Neuronal stem cell (in vitro differentiated cells): Measurements from ENCODE around the gene MCC.

Experiments
- DNase-seq: peaks from one replicate; pipeline ENCODE4 v3.0.0-alpha.2; 2013; ENCODE audit warnings: low spot score
- H2AFZ ChIP-seq: one replicate; pipeline ENCODE4 v1.6.1; 2013; ENCODE audit warnings: mild to moderate bottlenecking, low read length, inconsistent platforms
- H2AK5ac ChIP-seq: 2 replicates; pipeline ENCODE4 v1.6.1; 2013; ENCODE audit warnings: low read depth, mild to moderate bottlenecking, inconsistent platforms, low read length, moderate library complexity, mixed read lengths
- H2BK120ac ChIP-seq: 2 replicates; pipeline ENCODE4 v1.6.1; 2013; ENCODE audit warnings: low read depth, mild to moderate bottlenecking, inconsistent platforms, low read length, moderate library complexity, mixed read lengths
- H2BK12ac ChIP-seq: one replicate; pipeline ENCODE4 v1.6.1; 2013; ENCODE audit warnings: low read length, inconsistent platforms
- H2BK15ac ChIP-seq: 2 replicates; pipeline ENCODE4 v1.6.1; 2013; ENCODE audit warnings: mild to moderate bottlenecking, low read length, inconsistent platforms, mixed read lengths
- H2BK5ac ChIP-seq: one replicate; pipeline ENCODE4 v1.6.1; 2013; ENCODE audit warnings: inconsistent platforms, mild to moderate bottlenecking, low read length, moderate library complexity
- H3K14ac ChIP-seq: one replicate; pipeline ENCODE4 v1.6.1; 2013; ENCODE audit warnings: low read length, inconsistent platforms
- H3K18ac ChIP-seq: 2 replicates; pipeline ENCODE4 v1.6.1; 2013; ENCODE audit warnings: low read length, inconsistent platforms
- H3K23ac ChIP-seq: 2 replicates; pipeline ENCODE4 v1.6.1; 2013; ENCODE audit warnings: low read depth, mild to moderate bottlenecking, mixed read lengths, low read length, inconsistent platforms; ENCODE audit not compliant: poor library complexity
- H3K27ac ChIP-seq: replicated peaks from 3 replicates; pipeline ENCODE4 v1.5.1; 2013; ENCODE audit warnings: low read length, inconsistent platforms
- H3K27me3 ChIP-seq, 3 experiments: 2 replicates each; pipeline ENCODE4 v1.6.1; 2013; ENCODE audit warnings: low read length in 3 of 3, mild to moderate bottlenecking in 2 of 3, inconsistent platforms in 1 of 3, low read depth in 1 of 3, mixed read lengths in 1 of 3, moderate library complexity in 1 of 3; ENCODE audit not compliant: control insufficient read depth in 3 of 3, insufficient read depth in 3 of 3
- H3K36me3 ChIP-seq, 2 donors: replicated peaks in 1 of 2; 2 replicates each; pipeline ENCODE4 v1.6.1; 2013; ENCODE audit warnings: low read length in 2 of 2; ENCODE audit not compliant: control insufficient read depth in 2 of 2, insufficient read depth in 2 of 2
- H3K4ac ChIP-seq: 2 replicates; pipeline ENCODE4 v1.6.1; 2013; ENCODE audit warnings: inconsistent platforms, mild to moderate bottlenecking, low read length, moderate library complexity
- H3K4me1 ChIP-seq, 2 donors: 1 replicate in 1 of 2; 2 replicates in 1 of 2; pipeline ENCODE4 v1.6.1; 2013; ENCODE audit warnings: low read length in 2 of 2, low read depth in 1 of 2; ENCODE audit not compliant: control insufficient read depth in 2 of 2, insufficient read depth in 1 of 2
- H3K4me2 ChIP-seq: one replicate; pipeline ENCODE4 v1.6.1; 2013; ENCODE audit warnings: mild to moderate bottlenecking, low read length, inconsistent platforms; ENCODE audit not compliant: insufficient read depth, poor library complexity, severe bottlenecking
- H3K4me3 ChIP-seq, 2 donors: 2 replicates each; pipeline ENCODE4 v1.5.1; 2013; ENCODE audit warnings: low read length in 2 of 2, mild to moderate bottlenecking in 2 of 2, inconsistent platforms in 1 of 2, moderate library complexity in 1 of 2
- H3K79me1 ChIP-seq: one replicate; pipeline ENCODE4 v1.6.1; 2013; ENCODE audit warnings: low read depth, mild to moderate bottlenecking, inconsistent platforms, low read length, moderate library complexity
- H3K9ac ChIP-seq: one replicate; pipeline ENCODE4 v1.6.1; 2013; ENCODE audit warnings: mild to moderate bottlenecking, low read depth, low read length, inconsistent platforms; ENCODE audit not compliant: poor library complexity
- H3K9me3 ChIP-seq, 2 donors: replicated peaks in 1 of 2; 2 replicates each; pipeline versions ENCODE3 to v1.6.1; 2013; ENCODE audit warnings: low read length in 2 of 2, mild to moderate bottlenecking in 2 of 2, inconsistent platforms in 1 of 2, low read depth in 1 of 2, mixed read lengths in 1 of 2, moderate library complexity in 1 of 2; ENCODE audit not compliant: control insufficient read depth in 2 of 2, insufficient read depth in 1 of 2
- H4K8ac ChIP-seq: one replicate; pipeline ENCODE4 v1.6.1; 2013; ENCODE audit warnings: low read depth, mild to moderate bottlenecking, inconsistent platforms, low read length, moderate library complexity
- H4K91ac ChIP-seq: one replicate; pipeline ENCODE4 v1.6.1; 2013; ENCODE audit warnings: low read length, low read depth, mild to moderate bottlenecking, inconsistent platforms; ENCODE audit not compliant: poor library complexity
- WGBS, 2 donors: extraction: QIAGEN DNeasy Blood & Tissue Kit; methylation state at CpG; one replicate each; pipeline ENCODE4 v1.1.7; 2013; ENCODE audit warnings: missing lambda C conversion rate in 2 of 2, mixed read lengths in 1 of 2; ENCODE audit not compliant: insufficient read length in 2 of 2, insufficient replicate concordance in 1 of 2; ENCODE audit errors: extremely low coverage in 2 of 2; 5-methylcytosine and 5-hydroxymethylcytosine counted together

MCC gene

GRCh38 chr5:113213551-113214425, 274.5 kb downstream of the MCC start:
- Histone ChIP-seq H3K18ac (no peak overlapping the region), H4K91ac (no peak overlapping the region), H3K4me3 (no peak overlapping the region), H3K27ac (peak overlapping the region; percentile 6), H3K9ac (no peak overlapping the region), H3K9me3 (peaks cover 0 to 13% of the 10 kb centered on the region in 2 donors), H3K4me2 (peak overlapping the region; percentile 11), H3K27me3 (peaks cover 0 to 16% (median 0%) of the 10 kb centered on the region in 3 experiments), H2AFZ (no peak overlapping the region), H3K4ac (no peak overlapping the region), H2BK15ac (no peak overlapping the region), H3K4me1 (peaks cover 42 to 59% of the 10 kb centered on the region in 2 donors), H3K23ac (no peak overlapping the region), H2BK12ac (no peak overlapping the region), H4K8ac (no peak overlapping the region), H3K36me3 (no peaks in the 10 kb centered on the region), H2AK5ac (no peak overlapping the region), H2BK120ac (no peak overlapping the region), H3K14ac (no peak overlapping the region), H3K79me1 (no peaks in the 10 kb centered on the region), H2BK5ac (no peak overlapping the region)
- no CpG with 5 or more reads among the region's 14 CpGs for WGBS, 2 donors
- DNase-seq = peak; percentile 90

DNA sequence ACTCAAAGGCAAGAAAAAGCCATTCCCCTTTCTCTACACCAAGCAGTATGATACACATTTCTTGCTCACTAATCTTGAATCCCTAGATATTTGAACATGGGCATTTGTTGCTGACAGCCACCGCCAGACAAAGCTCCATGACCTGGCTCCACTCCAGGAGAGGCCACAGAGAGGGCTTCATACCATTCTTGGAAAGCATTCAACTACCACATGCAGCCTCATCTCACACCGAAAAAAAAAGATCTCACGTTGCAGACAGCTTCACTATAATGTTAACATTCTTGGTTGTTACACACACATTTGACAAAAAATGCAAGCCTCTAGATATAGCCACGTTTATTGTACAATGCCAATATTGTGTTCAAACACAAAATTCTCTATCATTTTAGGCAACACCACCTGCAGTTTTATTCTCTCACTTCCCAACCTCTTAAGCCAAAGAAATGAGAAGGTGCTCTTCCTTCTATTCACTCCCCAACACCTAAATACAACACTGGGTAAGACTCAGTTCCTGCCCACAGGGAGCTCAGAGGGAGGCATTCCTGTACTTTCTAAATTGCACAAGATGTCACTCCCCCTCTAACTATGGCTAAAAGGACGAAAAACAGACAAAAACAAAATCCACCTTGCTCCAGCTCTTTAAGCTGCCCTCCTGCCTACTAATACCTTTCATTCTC, 275.9 kb downstream of the MCC start:
- Histone ChIP-seq H3K36me3 (no peaks in the 10 kb centered on the region), H3K4me1 (peaks cover 35 to 46% of the 10 kb centered on the region in 2 donors), H2AFZ (no peak overlapping the region), H2BK120ac (no peak overlapping the region), H3K23ac (no peak overlapping the region), H2BK12ac (no peak overlapping the region), H2BK5ac (no peak overlapping the region), H3K4me2 (no peak overlapping the region), H3K79me1 (no peaks in the 10 kb centered on the region), H3K27ac (no peak overlapping the region), H4K91ac (no peak overlapping the region), H3K9ac (no peak overlapping the region), H2AK5ac (no peak overlapping the region), H3K27me3 (peaks cover 0 to 16% (median 0%) of the 10 kb centered on the region in 3 experiments), H3K4ac (no peak overlapping the region), H4K8ac (no peak overlapping the region), H3K9me3 (peaks cover 0 to 16% of the 10 kb centered on the region in 2 donors), H3K4me3 (no peak overlapping the region), H3K14ac (no peak overlapping the region), H3K18ac (no peak overlapping the region), H2BK15ac (no peak overlapping the region)
- no CpG with 5 or more reads among the region's 5 CpGs for WGBS, 2 donors
- DNase-seq = no peak

- H3K27me3 ChIP-seq = peaks cover 0 to 21% (median 0%) of the 10 kb centered on the region in 3 experiments
These were observed 278.8 kb downstream of the MCC start for GRCh38 chr5:113209498-113209897.

DNA sequence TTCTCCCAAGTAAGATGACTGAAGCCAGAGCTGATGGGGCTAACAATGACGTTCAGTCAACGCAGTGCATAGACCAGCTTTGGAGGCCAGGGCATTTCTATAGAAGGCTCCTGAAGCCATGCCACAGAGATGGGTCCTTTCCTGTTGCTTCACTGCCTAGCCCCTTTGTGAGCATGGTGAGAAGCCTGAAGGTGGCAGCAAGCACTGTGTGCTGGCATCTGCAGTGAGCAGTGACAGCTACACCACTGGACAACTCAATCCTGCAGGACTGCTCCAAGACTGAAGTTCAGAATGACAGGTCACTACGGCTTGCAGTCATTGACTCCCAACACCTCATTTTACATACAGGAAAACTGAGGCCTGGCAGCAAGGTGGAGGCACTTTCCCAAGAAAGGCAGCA, 282.4 kb downstream of the MCC start:
- no peak overlapping the region for H3K18ac ChIP-seq
- peaks cover 3 to 20% of the 10 kb centered on the region in 2 donors for H3K4me1 ChIP-seq
- H3K36me3 ChIP-seq = no peaks in the 10 kb centered on the region
- WGBS, 2 donors = no CpG with 5 or more reads among the region's 3 CpGs
- H3K79me1 ChIP-seq = no peaks in the 10 kb centered on the region
- no peak overlapping the region for H3K23ac ChIP-seq
- H3K4me3 ChIP-seq = no peak overlapping the region
- no peak overlapping the region for H2AFZ ChIP-seq
- H3K14ac ChIP-seq = no peak overlapping the region
- no peak overlapping the region for H2BK12ac ChIP-seq
- peaks cover 0 to 9% of the 10 kb centered on the region in 2 donors for H3K9me3 ChIP-seq
- peaks cover 0 to 21% (median 0%) of the 10 kb centered on the region in 3 experiments for H3K27me3 ChIP-seq
- H3K4me2 ChIP-seq = no peak overlapping the region
- H2BK5ac ChIP-seq = no peak overlapping the region
- no peak overlapping the region for H3K9ac ChIP-seq
- no peak for DNase-seq
- H2BK15ac ChIP-seq = no peak overlapping the region
- H2BK120ac ChIP-seq = no peak overlapping the region
- no peak overlapping the region for H2AK5ac ChIP-seq
- no peak overlapping the region for H4K91ac ChIP-seq
- H3K4ac ChIP-seq = no peak overlapping the region
- no peak overlapping the region for H4K8ac ChIP-seq
- no peak overlapping the region for H3K27ac ChIP-seq

More at GRCh38 chr5:113209498-113209897, 278.8 kb downstream of the MCC start:
- Histone ChIP-seq H4K8ac (no peak overlapping the region), H2BK12ac (no peak overlapping the region), H2AFZ (no peak overlapping the region), H2AK5ac (no peak overlapping the region), H4K91ac (no peak overlapping the region), H3K27ac (no peak overlapping the region), H3K4ac (no peak overlapping the region), H3K14ac (no peak overlapping the region), H3K18ac (no peak overlapping the region), H3K9ac (no peak overlapping the region), H3K4me1 (peaks cover 22 to 28% of the 10 kb centered on the region in 2 donors), H3K4me2 (no peak overlapping the region), H3K36me3 (no peaks in the 10 kb centered on the region), H2BK120ac (no peak overlapping the region), H2BK15ac (no peak overlapping the region), H3K4me3 (no peak overlapping the region), H3K23ac (no peak overlapping the region), H3K9me3 (peaks cover 0 to 16% of the 10 kb centered on the region in 2 donors), H2BK5ac (no peak overlapping the region), H3K79me1 (no peaks in the 10 kb centered on the region)
- DNase-seq = no peak
- whole genome bisulfite sequencing, 2 donors = no CpG with 5 or more reads among the region's 4 CpGs
